GM12878 (cell line): Measurements from ENCODE around the gene KLHL7. TPM values are rescaled to one million over a fixed set of nuclear protein-coding genes. Genes with fewer than 3 reads are reported as not detected.

Source experiments
- ATAC-seq: fragments of 200-7000 bp; cut with Tn5 transposase; 3 replicates; pipeline ENCODE4 v1.9.1; 2020; ENCODE audit warnings: mild to moderate bottlenecking, moderate library complexity
- BruUV-seq: library from RNA; stranded (reverse); fragments of 400-500 nt; replicated peaks from 2 replicates; lab custom pipeline; 2021; lab: Mats Ljungman, UMichigan
- CTCF ChIA-PET: fragments of 300-600 bp; sonication (Branson Sonifier 250); formaldehyde crosslinking; extraction: SDS; loops from one replicate; lab custom pipeline; 2021; ENCODE audit warnings: inconsistent platforms; lab: Yijun Ruan, JAX
- POLR2A ChIA-PET: fragments of 350-600 bp; formaldehyde crosslinking; extraction: SDS; loops from one replicate; lab custom pipeline; 2021; ENCODE audit warnings: inconsistent platforms; lab: Charles Lee
- RAD21 ChIA-PET: fragments of 300-600 bp; sonication (Branson Sonifier 250); formaldehyde crosslinking; loops from one replicate; lab custom pipeline; 2023; ENCODE audit warnings: antibody characterized with exemption; ENCODE audit not compliant: unreplicated experiment; lab: Charles Lee
- SMC1A ChIA-PET: fragments of 300-600 bp; sonication (Branson Sonifier 250); formaldehyde crosslinking; loops from one replicate; lab custom pipeline; 2023; ENCODE audit not compliant: unreplicated experiment, uncharacterized antibody; lab: Charles Lee
- DNase-seq: peaks from one replicate; pipeline ENCODE4 v3.0.0-alpha.2; 2011; ENCODE audit warnings: low read depth, low spot score
- FAIRE-seq: peaks from 3 replicates; lab custom pipeline; 2011; peaks lifted over from hg19 to GRCh38; lab: Jason Lieb, UNC
- H2AFZ ChIP-seq: 2 replicates; pipeline ENCODE4 v1.6.0; 2011; ENCODE audit warnings: low read depth, low read length, control low read depth; ENCODE audit not compliant: control insufficient read depth
- H3K27ac ChIP-seq: 2 replicates; pipeline ENCODE4 v1.5.1; 2011; ENCODE audit warnings: control low read depth; ENCODE audit not compliant: control insufficient read depth, insufficient read depth
- H3K27me3 ChIP-seq, 2 experiments: replicated peaks in 1 of 2; 2 replicates each; pipeline versions ENCODE4 v1.6.0 to v1.6.1; 2011; ENCODE audit warnings: low read length in 1 of 2; ENCODE audit not compliant: control insufficient read depth in 2 of 2, insufficient read depth in 2 of 2
- H3K36me3 ChIP-seq, 2 experiments: 2 replicates each; pipeline ENCODE4 v1.5.1; 2011; ENCODE audit warnings: low read length in 1 of 2; ENCODE audit not compliant: control insufficient read depth in 2 of 2, insufficient read depth in 2 of 2
- H3K4me1 ChIP-seq: 2 replicates; pipeline ENCODE4 v1.6.1; 2011; ENCODE audit warnings: mild to moderate bottlenecking, low read length, moderate library complexity, mixed read lengths; ENCODE audit not compliant: control insufficient read depth, insufficient read depth
- H3K4me2 ChIP-seq: 2 replicates; pipeline ENCODE4 v1.6.0; 2011; ENCODE audit warnings: control low read depth; ENCODE audit not compliant: control insufficient read depth, insufficient read depth
- H3K4me3 ChIP-seq: fragments of 200-600 bp; sonication (generic); 2 replicates; pipeline ENCODE4 v1.5.1; 2016
- H3K79me2 ChIP-seq: 2 replicates; pipeline ENCODE4 v1.6.0; 2011; ENCODE audit warnings: low read length; ENCODE audit not compliant: control insufficient read depth, insufficient read depth
- H3K9ac ChIP-seq: 2 replicates; pipeline ENCODE4 v1.8.0; 2011; ENCODE audit warnings: low read length, control low read depth, mixed read lengths; ENCODE audit not compliant: control insufficient read depth, insufficient read depth
- H3K9me3 ChIP-seq: replicated peaks from 3 replicates; pipeline ENCODE4 v1.5.1; 2011; ENCODE audit warnings: mild to moderate bottlenecking, low read length; ENCODE audit not compliant: control insufficient read depth, insufficient read depth
- H4K20me1 ChIP-seq: 2 replicates; pipeline ENCODE4 v1.6.0; 2011; ENCODE audit not compliant: control insufficient read depth, insufficient read depth
- CEBPZ ChIP-seq: fragments of 150-350 bp; IDR thresholded peaks from 2 replicates; pipeline ENCODE4 v1.6.1; 2016; ENCODE audit warnings: low read depth, low read length
- HDAC2 ChIP-seq: fragments of 200-600 bp; sonication (generic); IDR thresholded peaks from 2 replicates; pipeline ENCODE4 v1.6.1; 2017
- JUNB ChIP-seq: IDR thresholded peaks from 2 replicates; pipeline ENCODE4 v1.6.1; 2016; ENCODE audit warnings: antibody characterized with exemption, mild to moderate bottlenecking
- KDM1A ChIP-seq: fragments of 200-600 bp; sonication (generic); IDR thresholded peaks from 2 replicates; pipeline ENCODE4 v1.6.1; 2016; ENCODE audit warnings: borderline replicate concordance
- MXI1 ChIP-seq: fragments of 150-350 bp; IDR thresholded peaks from 2 replicates; pipeline ENCODE4 v1.6.1; 2011; ENCODE audit warnings: low read depth, mild to moderate bottlenecking, inconsistent platforms, low read length, improper control_type of control experiment
- NR2F1 ChIP-seq: fragments of 450-650 bp; conservative IDR thresholded peaks from 2 replicates; pipeline ENCODE4 v1.6.1; 2017; ENCODE audit warnings: mild to moderate bottlenecking
- PBX3 ChIP-seq: IDR thresholded peaks from 2 replicates; pipeline ENCODE4 v1.6.1; 2011; ENCODE audit warnings: mild to moderate bottlenecking, low read depth, low read length, moderate library complexity; ENCODE audit not compliant: insufficient replicate concordance
- RCOR1 ChIP-seq: conservative IDR thresholded peaks from 2 replicates; pipeline ENCODE4 v1.6.1; 2012; ENCODE audit warnings: low read depth, low read length, improper control_type of control experiment
- SMC3 ChIP-seq: IDR thresholded peaks from 2 replicates; pipeline ENCODE4 v1.6.1; 2011; ENCODE audit warnings: low read length, improper control_type of control experiment, borderline replicate concordance
- TARDBP ChIP-seq: IDR thresholded peaks from 2 replicates; pipeline ENCODE4 v1.6.1; 2016; ENCODE audit warnings: borderline replicate concordance
- ZNF384 ChIP-seq: IDR thresholded peaks from 2 replicates; pipeline ENCODE4 v1.6.1; 2012; ENCODE audit warnings: low read depth, mild to moderate bottlenecking, low read length, improper control_type of control experiment, borderline replicate concordance
- ZNF622 ChIP-seq: fragments of 450-650 bp; IDR thresholded peaks from 2 replicates; pipeline ENCODE4 v1.6.1; 2017; ENCODE audit warnings: mild to moderate bottlenecking, inconsistent platforms
- WGBS: methylation state at CpG from one replicate; pipeline ENCODE4 v1.1.6; 2016; ENCODE audit warnings: low lambda C conversion rate; ENCODE audit not compliant: insufficient replicate concordance, insufficient coverage; ENCODE audit errors: missing lambda C conversion rate; 5-methylcytosine and 5-hydroxymethylcytosine counted together
- in situ Hi-C: fragments of 300-500 bp; cut with MboI; formaldehyde crosslinking; loops from 9 replicates; pipeline ENCODE4 v1.14.3; 2018; ENCODE audit warnings: mixed read lengths
- intact Hi-C: fragments of 100-400 bp; cut with micrococcal nuclease; formaldehyde crosslinking; loops from one replicate; pipeline ENCODE4 v1.14.2; 2022; ENCODE audit not compliant: unreplicated experiment
- polyA plus RNA-seq, 11 experiments: library from polyadenylated mRNA; depleted of rRNA in 4 of 11; unstranded in 6 of 11; stranded (reverse) in 5 of 11; fragments of >200 nt; fragmentation: Nextera tagmentation in 4 of 11; fragmentation: Illumina TruSeq in 1 of 11; extraction: Ambion mirVana in 4 of 11; extraction: Trizol in 1 of 11; gene quantifications; 1 replicate in 1 of 11; 2 replicates in 10 of 11; pipeline versions ENCODE4 v1.2.1 to v1.2.3, GENCODE V29; 2011 to 2016; ENCODE audit warnings: inconsistent platforms in 2 of 11, missing spikeins in 2 of 11, low read depth in 1 of 11
- total RNA-seq, 4 experiments: library from RNA; depleted of rRNA in 3 of 4; stranded (reverse); fragments of >200 nt in 3 of 4; fragmentation: Illumina TruSeq in 1 of 4; extraction: Trizol in 1 of 4; gene quantifications; 2 replicates each; pipeline versions ENCODE4 v1.2.1 to v1.2.3, GENCODE V29; 2013 to 2021

The KLHL7 gene
- total and polyA plus RNA-seq, 10 of the 15 experiments (the other 5 are each of a cell fraction or from before 2014, with no cell fraction given) = 6.4 to 38.7 (median 20.9) TPM

GRCh38 chr7:23123465-23123864 lies 17.9 kb downstream of the KLHL7 start:
- no peaks in the 10 kb centered on the region for H4K20me1 ChIP-seq
- TF ChIP-seq CEBPZ (no peak), KDM1A (no peak), ZNF622 (no peak), NR2F1 (no peak), HDAC2 (no peak), SMC3 (no peak), ZNF384 (no peak), JUNB (no peak), TARDBP (no peak), MXI1 (no peak), RCOR1 (no peak), PBX3 (no peak)
- TF ChIP-seq, all 136 proteins: peak for 0
- no TSS peak for BruUV-seq
- Histone ChIP-seq H3K4me1 (no peaks in the 10 kb centered on the region), H3K27me3 (no peaks in the 10 kb centered on the region), H3K4me2 (no peak overlapping the region), H2AFZ (no peak overlapping the region), H3K9ac (no peak overlapping the region), H3K27ac (no peak overlapping the region), H3K36me3 (no peaks in the 10 kb centered on the region; a peak in 1 of 4 replicates), H3K79me2 (no peaks in the 10 kb centered on the region), H3K4me3 (no peak overlapping the region), H3K9me3 (no peaks in the 10 kb centered on the region)
- ChIA-PET RAD21 (interaction anchor here (0.8 kb wide), 1 partner anchor 38 kb away, joined by 3 read pairs; no protein-coding TSS in a partner anchor), POLR2A (interaction anchor here (0.6 to 1.1 kb wide), 2 partner anchors 17 to 592 kb away, joined by 3 to 6 read pairs; no protein-coding TSS in a partner anchor), CTCF (interaction anchor here (0.7 to 1.9 kb wide), 4 partner anchors 10 to 140 kb away, joined by 3 to 4 read pairs (median 4); no protein-coding TSS in a partner anchor), SMC1A (no interaction called here)
- FAIRE-seq = no peak
- ATAC-seq = no peak
- intact Hi-C loops = no loop called here
- WGBS = 96% methylated on average over 5 of the region's 5 CpGs
- DNase-seq = no peak
- in situ Hi-C loops = no loop called here
